ENCODE results near the gene TBL3.

Gene TBL3

GRCh38 chr16:1963806-1964505 lies 7.9 kb upstream of the TBL3 start:
- DNase-seq (ENCODE audit: low read depth in 1 of 2, low spot score in 1 of 2) = peak in 1 of 2 donors; percentile 29

GRCh38 chr16:1964506-1965395 lies 7.1 kb upstream of the TBL3 start, which contains the start of gene RPS2:
Gene RPS2, minus strand, starts transcription at chr16:1964826. Its CDS starts 201 bp downstream, at chr16:1964625.
- peak; percentile 96 to 97 for DNase-seq (ENCODE audit: low read depth in 1 of 2, low spot score in 1 of 2)

GRCh38 chr16:1965396-1966001 lies 6.4 kb upstream of the TBL3 start:
- no peak for DNase-seq (ENCODE audit: low read depth in 1 of 2, low spot score in 1 of 2)

- DNase-seq (ENCODE audit: low read depth in 1 of 2, low spot score in 1 of 2) = no peak
Observed at GRCh38 chr16:1966460-1966859, 5.4 kb upstream of the TBL3 start, which contains the start of gene RNF151. Gene RNF151, plus strand, starts transcription at chr16:1966856. Its CDS starts 26 bp downstream, at chr16:1966882.

GRCh38 chr16:1968146-1968953 lies 3.5 kb upstream of the TBL3 start:
- DNase-seq (ENCODE audit: low read depth in 1 of 2, low spot score in 1 of 2) = no peak

GRCh38 chr16:1972490-1972877 lies 631 bp downstream of the TBL3 start:
- no peak for DNase-seq (ENCODE audit: low read depth in 1 of 2, low spot score in 1 of 2)

- DNase-seq (ENCODE audit: low read depth in 1 of 2, low spot score in 1 of 2) = no peak
Observed at GRCh38 chr16:1973461-1974156, 1.8 kb downstream of the TBL3 start.

GRCh38 chr16:1974157-1975070 lies 2.6 kb downstream of the TBL3 start:
- DNase-seq (ENCODE audit: low read depth in 1 of 2, low spot score in 1 of 2) = no peak

GRCh38 chr16:1975432-1976215 lies 3.8 kb downstream of the TBL3 start:
- no peak for DNase-seq (ENCODE audit: low read depth in 1 of 2, low spot score in 1 of 2)

GRCh38 chr16:1976216-1976520 lies 4.3 kb downstream of the TBL3 start:
- DNase-seq (ENCODE audit: low read depth in 1 of 2, low spot score in 1 of 2) = no peak

- no peak for DNase-seq (ENCODE audit: low read depth in 1 of 2, low spot score in 1 of 2)
Observed at GRCh38 chr16:1976951-1977874, 5.4 kb downstream of the TBL3 start.

GRCh38 chr16:1977875-1978268 lies 6.0 kb downstream of the TBL3 start:
- DNase-seq (ENCODE audit: low read depth in 1 of 2, low spot score in 1 of 2) = no peak

GRCh38 chr16:1978476-1979120 lies 6.7 kb downstream of the TBL3 start:
- DNase-seq (ENCODE audit: low read depth in 1 of 2, low spot score in 1 of 2) = no peak

GRCh38 chr16:1979271-1980029 lies 7.6 kb downstream of the TBL3 start:
- no peak for DNase-seq (ENCODE audit: low read depth in 1 of 2, low spot score in 1 of 2)

- no peak for DNase-seq (ENCODE audit: low read depth in 1 of 2, low spot score in 1 of 2)
Observed at GRCh38 chr16:1980030-1980769, 8.3 kb downstream of the TBL3 start.

- DNase-seq (ENCODE audit: low read depth in 1 of 2, low spot score in 1 of 2) = no peak
Observed at GRCh38 chr16:1980770-1981087, 8.9 kb downstream of the TBL3 start.
